CMK (cell line): Measurements from ENCODE around the gene VOPP1.

Experiments
- DNase-seq: peaks from one replicate; pipeline ENCODE4 v3.0.0-alpha.2; 2010; ENCODE audit warnings: low read depth

Gene VOPP1

GRCh38 chr7:55432939-55433784 is 139.1 kb downstream of the VOPP1 start:
- no peak for DNase-seq

GRCh38 chr7:55432506-55432905 is 139.8 kb downstream of the VOPP1 start:
- no peak for DNase-seq

- no peak for DNase-seq
Observed at GRCh38 chr7:55431898-55432297, 140.4 kb downstream of the VOPP1 start.

DNA sequence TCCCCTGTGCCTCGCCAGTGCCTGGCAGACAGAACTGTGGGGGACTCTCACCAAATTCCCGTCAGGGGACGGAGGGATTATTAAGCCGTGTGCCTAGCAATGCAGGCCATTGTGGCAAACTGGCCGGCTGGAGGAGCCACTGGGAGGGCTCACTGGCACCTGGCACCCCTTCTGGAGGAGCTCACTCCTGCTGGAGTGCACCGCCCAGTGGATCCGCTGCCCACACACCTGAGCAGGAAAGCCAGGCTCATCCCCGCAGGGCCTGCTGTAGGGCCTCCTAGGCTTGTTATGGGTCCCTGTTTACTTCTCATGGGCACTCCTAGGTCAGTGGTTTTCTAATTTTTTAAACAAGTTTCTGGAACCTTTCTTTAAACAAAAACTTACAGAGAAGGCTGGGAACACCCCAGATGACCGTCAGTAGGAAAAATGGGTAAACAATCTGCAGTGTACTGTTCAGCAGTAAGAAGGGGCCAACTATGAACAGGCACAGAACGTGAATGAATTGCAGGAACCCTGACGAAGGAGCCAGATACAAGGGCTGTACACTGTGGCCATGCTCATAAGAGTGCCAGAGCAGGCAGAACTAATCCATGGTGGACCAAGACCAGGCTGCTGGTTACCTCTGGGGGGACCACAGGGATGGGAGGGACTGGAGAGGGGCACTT is 142.3 kb downstream of the VOPP1 start:
- DNase-seq, result no peak

- DNase-seq, result no peak
Observed at GRCh38 chr7:55427800-55428199, 144.5 kb downstream of the VOPP1 start.

DNA sequence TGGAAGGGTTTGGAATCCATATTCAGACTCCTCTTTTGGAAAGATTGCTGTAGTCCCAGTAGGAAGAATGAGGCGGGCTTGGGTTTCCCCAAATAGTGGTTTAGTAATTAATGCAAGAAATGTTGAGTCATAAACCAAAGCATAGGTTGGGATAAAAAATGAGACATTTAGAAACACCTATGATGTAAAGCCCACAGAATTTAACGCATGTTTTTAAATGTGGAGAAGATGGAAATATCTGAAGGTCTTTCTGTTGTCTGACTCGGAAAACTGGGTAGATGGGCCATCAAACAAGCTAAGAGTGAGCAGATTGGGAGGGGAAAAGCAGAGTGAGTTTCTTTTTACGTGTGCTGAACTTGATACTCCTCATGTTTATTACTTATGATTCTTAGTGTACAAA is 145.0 kb downstream of the VOPP1 start:
- no peak for DNase-seq

DNA sequence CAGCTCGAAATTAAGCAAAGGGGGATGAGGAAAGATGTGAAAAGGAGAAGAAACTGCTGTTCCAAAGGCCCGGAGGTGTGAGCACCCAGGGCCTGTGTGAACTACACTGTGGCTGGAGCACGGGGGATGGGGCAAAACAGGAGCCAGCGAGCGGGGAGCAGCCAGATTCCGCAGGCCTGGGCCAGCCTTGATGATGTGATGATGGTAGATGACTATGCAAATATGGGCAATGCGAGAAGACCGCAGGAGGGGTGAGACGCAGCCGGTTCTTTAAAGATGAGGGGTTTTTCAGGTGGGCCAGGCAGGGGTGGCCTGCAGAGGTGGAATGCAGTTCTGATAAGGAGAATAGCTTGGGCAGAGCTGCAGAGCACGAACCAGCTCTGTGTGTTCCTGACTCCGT is 145.6 kb downstream of the VOPP1 start:
- DNase-seq, result no peak

DNA sequence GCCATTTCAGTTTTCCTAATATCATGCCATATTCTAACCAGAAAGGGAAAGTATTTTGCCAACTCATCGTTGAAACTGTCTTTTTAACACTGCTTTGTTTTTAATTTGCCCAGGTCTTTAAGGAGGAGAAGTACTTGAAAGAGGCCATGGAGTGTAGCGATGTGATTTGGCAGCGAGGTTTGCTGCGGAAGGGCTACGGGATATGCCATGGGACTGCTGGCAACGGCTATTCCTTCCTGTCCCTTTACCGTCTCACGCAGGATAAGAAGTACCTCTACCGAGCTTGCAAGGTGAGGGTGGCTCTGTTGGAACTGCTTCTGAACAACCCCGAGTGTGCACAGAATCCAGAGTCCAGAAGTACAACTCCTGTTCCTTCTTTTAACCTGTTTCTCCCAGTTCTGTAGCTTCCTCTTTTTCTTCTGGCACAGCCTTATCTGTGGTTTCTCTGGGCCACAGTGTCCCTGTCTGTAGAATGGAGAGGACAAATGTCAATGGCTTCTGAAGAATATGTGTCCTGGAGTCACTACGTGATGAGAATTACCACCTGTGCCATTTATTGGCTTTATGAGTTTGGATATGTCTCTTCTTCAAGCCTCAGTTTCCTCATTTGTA is 147.1 kb downstream of the VOPP1 start:
- no peak for DNase-seq

DNA sequence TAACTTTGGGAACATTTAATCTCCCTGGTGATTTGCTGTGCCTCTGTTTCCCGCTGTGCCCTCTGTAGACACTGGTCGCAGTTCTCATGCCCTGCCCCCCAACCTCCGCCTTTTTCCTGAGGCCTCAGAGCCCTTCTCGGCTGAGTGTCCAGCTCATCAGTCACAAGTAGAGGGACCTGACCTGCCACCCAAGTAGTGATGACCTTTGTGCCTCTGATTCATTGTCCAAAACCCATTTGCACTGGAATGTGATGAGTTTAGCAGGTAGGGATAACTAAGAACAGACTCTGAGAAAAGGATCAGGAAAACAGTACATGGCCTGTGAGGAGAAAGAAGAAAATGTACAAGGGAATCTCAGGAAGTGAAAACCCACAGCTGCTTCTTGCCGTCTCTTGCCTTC is 148.4 kb downstream of the VOPP1 start:
- no peak for DNase-seq

GRCh38 chr7:55423277-55423711 is 149.0 kb downstream of the VOPP1 start:
- no peak for DNase-seq
